Neural cell (in vitro differentiated cells): ENCODE results near the gene SNX14.
"Not testable (repeated sequence)": the region's sequence is repeated elsewhere in the genome, so short reads cannot be mapped to it uniquely, and the experiment has no call there.

Experiments
- CTCF ChIP-seq: fragments of 450-650 bp; IDR thresholded peaks from 2 replicates; pipeline ENCODE4 v1.5.1; 2014; ENCODE audit warnings: antibody characterized with exemption, mild to moderate bottlenecking, moderate library complexity; ENCODE audit not compliant: poor library complexity, severe bottlenecking
- EP300 ChIP-seq: fragments of 450-650 bp; conservative IDR thresholded peaks from 2 replicates; pipeline ENCODE4 v1.6.1; 2014; ENCODE audit warnings: antibody characterized with exemption, mild to moderate bottlenecking, moderate library complexity; ENCODE audit not compliant: poor library complexity, severe bottlenecking
- MXI1 ChIP-seq: fragments of 450-650 bp; conservative IDR thresholded peaks from 2 replicates; pipeline ENCODE4 v1.6.1; 2014; ENCODE audit warnings: antibody characterized with exemption, mild to moderate bottlenecking; ENCODE audit not compliant: poor library complexity, severe bottlenecking

- not testable (repeated sequence) for TF ChIP-seq CTCF, EP300, MXI1
These were observed 10.8 kb downstream of the SNX14 start for GRCh38 chr6:85582832-85583231.
